Upper lobe of right lung (tissue), 1 donor: Measurements from ENCODE around the gene MED12L. TPM values are rescaled to one million over a fixed set of nuclear protein-coding genes. Genes with fewer than 3 reads are reported as not detected.

Experiments used
- ATAC-seq: fragments of 200-7000 bp; cut with Tn5 transposase; one replicate; pipeline ENCODE4 v1.9.1; 2020; ENCODE audit warnings: mild to moderate bottlenecking, moderate library complexity
- DNase-seq: peaks from one replicate; pipeline ENCODE4 v3.0.0-alpha.2; 2020
- H3K27ac ChIP-seq: fragments of 200-600 bp; one replicate; pipeline ENCODE4 v1.8.0; 2022
- H3K27me3 ChIP-seq: fragments of 200-600 bp; one replicate; pipeline ENCODE4 v1.8.0; 2022; ENCODE audit warnings: mild to moderate bottlenecking
- H3K36me3 ChIP-seq: fragments of 200-600 bp; one replicate; pipeline ENCODE4 v1.8.0; 2022
- H3K4me1 ChIP-seq: fragments of 200-600 bp; one replicate; pipeline ENCODE4 v1.8.0; 2022
- H3K4me3 ChIP-seq: fragments of 200-600 bp; one replicate; pipeline ENCODE4 v1.8.0; 2022; ENCODE audit warnings: mild to moderate bottlenecking
- H3K9me3 ChIP-seq: fragments of 200-600 bp; one replicate; pipeline ENCODE4 v1.8.0; 2022
- intact Hi-C: fragments of 100-400 bp; cut with DNase I; formaldehyde crosslinking; loops from one replicate; pipeline ENCODE4 v1.11.0; 2022
- total RNA-seq: library from RNA; stranded (reverse); fragmentation: NEBNext Ultra II Directional; extraction: Animal tissue kit (Norgen Biotek cat#: 25700); gene quantifications from one replicate; pipeline ENCODE4 v1.2.1, GENCODE V29; 2021
- TF ChIP-seq, protein P1 (sequence below): fragments of 200-600 bp; IDR thresholded peaks from one replicate; pipeline ENCODE4 v1.8.0; 2022; ENCODE audit warnings: antibody characterized with exemption
- donor health status: DM: no; HTN: yes; CAD: no; lungs with severe emphysema.

The MED12L gene
- total RNA-seq, 1 donor from 2014 or later: 0.69 TPM

DNA sequence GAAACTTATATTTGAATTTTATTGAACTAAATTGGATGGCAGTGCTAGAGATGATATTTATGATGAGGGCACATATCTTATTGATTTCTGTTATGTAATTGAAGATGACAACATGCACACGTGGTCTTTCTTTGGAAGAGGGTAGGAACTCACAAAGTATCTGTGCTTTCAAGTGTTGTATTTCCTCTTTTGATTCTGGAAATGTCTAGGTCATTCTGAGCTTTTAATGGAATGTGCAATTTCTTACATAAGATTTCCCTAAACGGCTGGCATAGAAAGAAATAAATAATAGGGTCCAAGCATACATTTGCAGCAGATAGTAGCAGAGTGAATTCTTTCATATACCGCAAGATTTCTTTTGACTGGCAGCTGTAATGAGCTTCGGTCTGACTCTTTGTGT is 127.7 kb downstream of the MED12L start:
- Histone ChIP-seq H3K4me1 (no peaks in the 10 kb centered on the region), H3K27ac (no peak overlapping the region), H3K4me3 (no peak overlapping the region), H3K9me3 (no peaks in the 10 kb centered on the region), H3K27me3 (no peaks in the 10 kb centered on the region), H3K36me3 (no peaks in the 10 kb centered on the region)
- ATAC-seq: no peak
- intact Hi-C loops: no loop called here
- no peak for DNase-seq
- TF ChIP-seq, protein P1, sequence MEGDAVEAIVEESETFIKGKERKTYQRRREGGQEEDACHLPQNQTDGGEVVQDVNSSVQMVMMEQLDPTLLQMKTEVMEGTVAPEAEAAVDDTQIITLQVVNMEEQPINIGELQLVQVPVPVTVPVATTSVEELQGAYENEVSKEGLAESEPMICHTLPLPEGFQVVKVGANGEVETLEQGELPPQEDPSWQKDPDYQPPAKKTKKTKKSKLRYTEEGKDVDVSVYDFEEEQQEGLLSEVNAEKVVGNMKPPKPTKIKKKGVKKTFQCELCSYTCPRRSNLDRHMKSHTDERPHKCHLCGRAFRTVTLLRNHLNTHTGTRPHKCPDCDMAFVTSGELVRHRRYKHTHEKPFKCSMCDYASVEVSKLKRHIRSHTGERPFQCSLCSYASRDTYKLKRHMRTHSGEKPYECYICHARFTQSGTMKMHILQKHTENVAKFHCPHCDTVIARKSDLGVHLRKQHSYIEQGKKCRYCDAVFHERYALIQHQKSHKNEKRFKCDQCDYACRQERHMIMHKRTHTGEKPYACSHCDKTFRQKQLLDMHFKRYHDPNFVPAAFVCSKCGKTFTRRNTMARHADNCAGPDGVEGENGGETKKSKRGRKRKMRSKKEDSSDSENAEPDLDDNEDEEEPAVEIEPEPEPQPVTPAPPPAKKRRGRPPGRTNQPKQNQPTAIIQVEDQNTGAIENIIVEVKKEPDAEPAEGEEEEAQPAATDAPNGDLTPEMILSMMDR: no peak

DNA sequence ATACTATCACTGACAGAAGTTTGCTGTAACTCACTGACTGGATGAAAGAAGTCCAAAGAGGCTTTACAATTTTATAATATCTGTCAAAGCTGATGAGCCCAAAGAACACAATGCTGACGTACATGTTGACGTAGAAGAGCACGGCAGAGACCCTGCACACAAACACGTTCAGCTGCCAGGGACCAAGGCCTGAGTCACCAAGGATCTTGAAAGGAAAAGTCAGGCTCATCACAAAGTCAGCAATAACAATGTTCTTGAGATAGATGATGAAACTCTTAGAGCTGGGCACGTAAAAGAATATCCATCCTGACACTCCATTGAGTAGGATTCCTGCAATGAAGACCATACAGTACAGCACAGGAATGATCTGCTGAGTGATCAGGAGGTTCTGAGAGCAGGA is 128.4 kb downstream of the MED12L start:
- intact Hi-C loops: no loop called here
- no peaks in the 10 kb centered on the region for H3K36me3 ChIP-seq
- H3K27ac ChIP-seq: no peak overlapping the region
- H3K4me1 ChIP-seq: no peaks in the 10 kb centered on the region
- no peaks in the 10 kb centered on the region for H3K27me3 ChIP-seq
- DNase-seq: no peak
- H3K9me3 ChIP-seq: no peaks in the 10 kb centered on the region
- no peak for ATAC-seq
- TF ChIP-seq, protein P1: no peak
- H3K4me3 ChIP-seq: no peak overlapping the region

DNA sequence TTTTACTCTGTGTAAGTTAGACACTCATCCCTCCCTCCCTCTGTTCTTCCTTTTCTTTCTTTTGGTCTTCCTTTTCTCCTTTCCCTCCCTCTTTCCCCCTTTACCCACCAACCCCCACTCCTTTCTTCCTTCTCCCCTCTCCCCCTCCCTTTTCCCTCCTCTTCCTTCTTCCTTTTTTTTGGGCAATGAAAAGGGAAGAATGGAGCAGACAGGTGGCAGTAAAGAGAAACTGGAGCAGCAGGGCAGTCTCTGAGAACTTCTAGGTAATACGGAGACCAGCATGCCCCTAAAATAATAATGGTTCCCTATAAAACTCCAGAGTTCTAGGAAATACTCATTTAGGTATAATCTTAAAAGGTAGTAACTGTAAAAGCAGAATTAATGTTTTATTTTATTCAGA is 129.0 kb downstream of the MED12L start:
- no peak overlapping the region for H3K4me3 ChIP-seq

DNA sequence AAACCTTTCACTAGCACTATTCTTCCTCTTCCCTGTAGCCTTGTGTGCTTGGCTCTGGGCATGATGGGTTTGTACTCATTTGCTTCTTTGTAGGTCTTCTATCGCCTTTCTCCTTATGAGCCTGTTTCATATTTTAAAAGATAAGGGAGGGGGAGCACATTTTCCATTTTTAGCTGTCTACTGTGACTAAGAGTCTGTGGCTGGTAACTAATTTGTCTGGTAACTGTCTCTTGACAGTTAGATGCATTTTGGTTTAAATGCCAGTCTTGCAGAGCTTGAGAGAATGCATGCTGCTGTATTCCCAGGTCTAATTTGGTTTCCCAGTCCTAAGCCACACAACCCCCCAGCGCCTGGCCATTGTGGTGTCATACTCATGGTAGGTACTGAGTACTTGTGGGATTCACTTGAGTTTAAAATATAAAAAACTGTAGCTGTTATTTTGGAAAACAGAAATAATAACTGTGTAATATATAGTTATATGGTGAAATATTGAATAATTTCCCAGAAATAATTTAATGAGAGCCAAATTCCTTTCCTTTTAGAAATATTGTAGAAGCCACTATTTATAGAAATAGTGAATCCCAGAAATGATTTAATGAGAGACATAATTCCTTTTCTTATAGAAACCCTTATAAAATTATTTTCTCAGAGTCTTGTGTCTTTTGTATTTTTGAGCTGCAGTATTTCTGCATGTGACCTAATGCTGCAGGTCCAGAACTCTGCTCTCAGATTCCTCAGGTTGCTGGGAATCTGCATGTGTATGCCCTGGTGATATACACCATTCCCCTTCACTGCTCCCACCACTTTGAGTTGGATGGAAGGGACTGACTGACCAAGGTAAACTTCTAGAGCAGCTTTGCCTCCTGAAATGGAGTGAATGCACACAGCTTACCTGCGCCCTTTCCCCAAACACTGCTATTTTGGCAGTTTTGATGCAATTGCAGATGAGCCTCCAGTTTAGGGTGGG is 131.5 kb downstream of the MED12L start:
- no peak for DNase-seq

More for the DNA sequence above, 129.0 kb downstream of the MED12L start:
- Histone ChIP-seq H3K27me3 (no peaks in the 10 kb centered on the region), H3K36me3 (no peaks in the 10 kb centered on the region), H3K9me3 (no peaks in the 10 kb centered on the region), H3K4me1 (no peaks in the 10 kb centered on the region), H3K27ac (no peak overlapping the region)
- no peak for DNase-seq
- no peak for ATAC-seq
- intact Hi-C loops: no loop called here
- TF ChIP-seq, protein P1: no peak

DNA sequence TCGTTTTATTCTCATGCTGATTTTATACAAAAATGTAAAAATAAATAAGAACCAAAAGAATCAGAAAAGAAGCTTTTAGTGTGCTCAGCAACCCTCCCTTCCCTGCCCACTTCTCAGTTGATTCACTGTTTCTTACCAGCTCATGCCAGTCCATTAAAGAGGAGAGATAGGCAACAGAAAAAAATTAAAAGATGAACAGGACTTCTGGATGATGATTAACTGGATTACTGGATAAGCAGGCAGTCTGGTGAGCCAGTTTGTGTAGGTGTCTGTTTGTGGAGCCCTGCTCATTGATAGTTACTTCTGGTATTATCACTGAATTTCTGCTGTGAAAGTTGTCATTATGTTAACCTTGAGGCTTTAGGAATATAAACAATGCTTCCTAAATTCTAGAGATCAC is 132.7 kb downstream of the MED12L start:
- no peak overlapping the region for H3K27ac ChIP-seq
- DNase-seq: no peak
- TF ChIP-seq, protein P1: no peak
- no peaks in the 10 kb centered on the region for H3K9me3 ChIP-seq
- H3K36me3 ChIP-seq: no peaks in the 10 kb centered on the region
- no peak overlapping the region for H3K4me3 ChIP-seq
- intact Hi-C loops: no loop called here
- no peak for ATAC-seq
- no peaks in the 10 kb centered on the region for H3K27me3 ChIP-seq
- H3K4me1 ChIP-seq: no peaks in the 10 kb centered on the region

More for the DNA sequence above, 131.5 kb downstream of the MED12L start:
- Histone ChIP-seq H3K36me3 (no peaks in the 10 kb centered on the region), H3K27me3 (no peaks in the 10 kb centered on the region), H3K9me3 (no peaks in the 10 kb centered on the region), H3K4me1 (no peaks in the 10 kb centered on the region), H3K27ac (no peak overlapping the region), H3K4me3 (no peak overlapping the region)
- TF ChIP-seq, protein P1: no peak
- intact Hi-C loops: no loop called here
- ATAC-seq: no peak
